ENCODE data around the gene EEFSEC.

The EEFSEC gene

GRCh38 chr3:128336337-128337156 is 183.3 kb downstream of the EEFSEC start:
- Histone ChIP-seq H3K27me3 (ENCODE audit: insufficient read depth, poor library complexity, severe bottlenecking) (no peaks in the 10 kb centered on the region), H3K27ac (replicated peaks) (no peak overlapping the region), H3K4me3 (replicated peaks; ENCODE audit: insufficient read depth, low read length) (no peak overlapping the region)
- DNase-seq (ENCODE audit: low read depth in 1 of 2, low spot score in 1 of 2): no peak
- TF ChIP-seq CTCF (IDR thresholded peaks at IDR 0.05; ENCODE audit: insufficient read depth, low read length): no peak
- no peak for TF ChIP-seq POLR2AphosphoS5 (IDR thresholded peaks at IDR 0.05; ENCODE audit: low read depth)
- no peak for TF ChIP-seq SPI1 (IDR thresholded peaks at IDR 0.05; ENCODE audit: borderline replicate concordance, low read depth)
- no peak for TF ChIP-seq REST (IDR thresholded peaks at IDR 0.05; ENCODE audit: insufficient replicate concordance, low read depth)
- no peak for TF ChIP-seq GABPA (IDR thresholded peaks at IDR 0.05; ENCODE audit: low read depth)

- Histone ChIP-seq H3K4me3 (replicated peaks; ENCODE audit: insufficient read depth, low read length) (no peak overlapping the region), H3K27ac (replicated peaks) (no peak overlapping the region), H3K27me3 (ENCODE audit: insufficient read depth, poor library complexity, severe bottlenecking) (no peaks in the 10 kb centered on the region)
- TF ChIP-seq CTCF (IDR thresholded peaks at IDR 0.05; ENCODE audit: insufficient read depth, low read length) (no peak), GABPA (IDR thresholded peaks at IDR 0.05; ENCODE audit: low read depth) (no peak), REST (IDR thresholded peaks at IDR 0.05; ENCODE audit: insufficient replicate concordance, low read depth) (no peak), POLR2AphosphoS5 (IDR thresholded peaks at IDR 0.05; ENCODE audit: low read depth) (no peak), SPI1 (IDR thresholded peaks at IDR 0.05; ENCODE audit: borderline replicate concordance, low read depth) (no peak)
- no peak for DNase-seq (ENCODE audit: low read depth in 1 of 2, low spot score in 1 of 2)
Observed at GRCh38 chr3:128337305-128337704, 184.0 kb downstream of the EEFSEC start.

GRCh38 chr3:128338536-128339330 is 185.5 kb downstream of the EEFSEC start:
- DNase-seq (ENCODE audit: low read depth in 1 of 2, low spot score in 1 of 2): no peak
- Histone ChIP-seq H3K4me3 (replicated peaks; ENCODE audit: insufficient read depth, low read length) (no peak overlapping the region), H3K27ac (replicated peaks) (no peak overlapping the region), H3K27me3 (ENCODE audit: insufficient read depth, poor library complexity, severe bottlenecking) (no peaks in the 10 kb centered on the region)
- TF ChIP-seq REST (IDR thresholded peaks at IDR 0.05; ENCODE audit: insufficient replicate concordance, low read depth) (no peak), POLR2AphosphoS5 (IDR thresholded peaks at IDR 0.05; ENCODE audit: low read depth) (no peak), GABPA (IDR thresholded peaks at IDR 0.05; ENCODE audit: low read depth) (no peak), SPI1 (IDR thresholded peaks at IDR 0.05; ENCODE audit: borderline replicate concordance, low read depth) (no peak), CTCF (IDR thresholded peaks at IDR 0.05; ENCODE audit: insufficient read depth, low read length) (no peak)

Data from HL-60 (cell line).